Natural killer cell treated with Interleukin-12 subunit alpha and Interleukin-12 subunit beta and Interleukin-15 and Interleukin-18, amount 100 ng/mL, for 72 hours (primary cell): ENCODE data around the gene EMD. TPM values are rescaled to one million over a fixed set of nuclear protein-coding genes. Genes with fewer than 3 reads are reported as not detected.
A peak's percentile ranks its signal among the peaks of the same experiment; 100 is the strongest.

ENCODE experiments used
- ATAC-seq, 2 donors: fragments of 150-1000 bp; cut with Tn5 transposase in 1 of 2; sonication (Bioruptor Pico), chemical (Tn5 transposase) in 1 of 2; 2 replicates each; pipeline ENCODE4 v1.10.0; 2021
- DNase-seq: peaks from one replicate; pipeline ENCODE4 v3.0.0; 2022; ENCODE audit warnings: low spot score
- H3K27ac Mint-ChIP-seq, 2 donors: 1 replicate in 1 of 2; 2 replicates in 1 of 2; pipeline ENCODE4 v1.8.0; 2022; ENCODE audit warnings: mixed read lengths in 2 of 2, mild to moderate bottlenecking in 1 of 2, moderate library complexity in 1 of 2
- H3K27me3 Mint-ChIP-seq, 2 donors: 1 replicate in 1 of 2; 2 replicates in 1 of 2; pipeline ENCODE4 v1.8.0; 2022; ENCODE audit warnings: mixed read lengths in 2 of 2
- H3K36me3 Mint-ChIP-seq: one replicate; pipeline ENCODE4 v1.8.0; 2022; ENCODE audit warnings: mixed read lengths
- H3K4me1 Mint-ChIP-seq, 2 donors: 1 replicate in 1 of 2; 2 replicates in 1 of 2; pipeline ENCODE4 v1.8.0; 2022; ENCODE audit warnings: low read depth in 2 of 2, mixed read lengths in 2 of 2, mild to moderate bottlenecking in 1 of 2
- H3K4me3 Mint-ChIP-seq: one replicate; pipeline ENCODE4 v1.8.0; 2022; ENCODE audit warnings: mixed read lengths
- H3K9me3 Mint-ChIP-seq: 2 replicates; pipeline ENCODE4 v1.8.0; 2022; ENCODE audit warnings: mixed read lengths
- total RNA-seq, 2 donors: library from RNA; stranded (reverse); gene quantifications; one replicate each; pipeline ENCODE4 v1.2.3, GENCODE V29; 2022

EMD gene
- total RNA-seq, 2 donors from 2014 or later, result 49.2 to 61.9 TPM

DNA sequence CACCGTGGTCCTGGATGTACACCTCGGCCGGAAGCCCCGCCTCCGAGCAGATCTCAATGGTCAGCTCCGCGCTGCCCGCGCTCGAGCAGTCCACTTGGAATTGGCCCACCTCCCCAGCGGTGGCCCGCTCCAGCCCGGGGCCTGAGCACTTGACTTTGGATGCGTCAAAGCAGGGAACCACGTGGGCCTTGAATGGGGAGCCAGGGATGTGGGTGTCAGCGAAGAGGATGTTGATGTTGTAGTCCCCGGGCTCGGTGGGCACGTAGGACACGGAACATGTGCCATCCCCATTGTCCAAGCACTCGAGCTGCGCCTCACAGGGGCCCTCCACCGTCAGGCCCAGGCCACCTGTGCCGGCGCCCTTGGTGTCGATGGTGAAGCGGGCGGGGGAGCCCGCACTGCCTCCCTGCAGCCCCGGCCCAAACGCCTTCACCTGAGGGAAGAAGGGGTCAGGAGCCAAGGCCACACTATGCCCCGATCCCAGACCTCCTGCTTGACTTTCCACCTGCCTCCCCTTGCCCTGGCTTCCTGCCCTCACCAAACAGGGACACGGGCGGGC lies 18.9 kb upstream of the EMD start:
- H3K36me3 Mint-ChIP-seq, result no peaks in the 10 kb centered on the region
- no peak for ATAC-seq
- no peak overlapping the region for H3K4me3 Mint-ChIP-seq
- H3K27ac Mint-ChIP-seq, result peak overlapping the region in 1 of 2 donors; percentile 10
- H3K9me3 Mint-ChIP-seq, result no peaks in the 10 kb centered on the region
- peaks cover 5 to 24% of the 10 kb centered on the region in 2 donors for H3K4me1 Mint-ChIP-seq
- DNase-seq, result no peak
- H3K27me3 Mint-ChIP-seq, result no peaks in the 10 kb centered on the region

DNA sequence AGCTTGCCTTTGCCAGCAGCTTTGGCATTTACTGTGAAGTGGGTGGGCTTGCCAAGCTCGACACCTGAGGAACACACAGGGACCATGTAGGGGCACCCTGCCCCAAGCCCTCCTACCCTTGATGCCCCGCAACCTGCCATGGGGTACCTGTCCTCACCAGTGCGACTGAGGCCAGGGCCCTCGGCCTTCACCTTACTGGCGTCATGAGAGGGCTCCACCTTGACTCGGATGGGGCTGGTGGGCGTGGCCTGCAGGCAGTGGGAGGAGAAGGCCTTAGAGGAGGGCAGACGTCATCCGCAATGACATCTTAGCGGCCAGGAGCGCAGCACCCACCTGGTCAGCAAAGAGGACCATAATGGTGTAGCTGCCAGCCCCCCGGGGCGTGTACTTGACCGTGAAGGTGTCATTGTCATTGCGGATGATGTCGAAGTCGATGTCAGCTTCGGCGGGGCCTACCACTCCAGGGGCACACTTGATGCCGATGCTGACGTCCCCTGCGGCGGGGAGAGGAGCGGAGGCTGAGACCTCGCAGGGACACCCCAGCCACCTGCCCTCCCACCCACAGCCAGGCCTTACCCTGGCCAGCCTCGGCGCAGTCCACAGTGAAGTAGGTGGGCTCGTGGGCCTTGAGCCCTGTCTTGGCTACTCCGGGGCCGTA lies 16.9 kb upstream of the EMD start:
- ATAC-seq (no peak), DNase-seq (no peak)
- Mint-ChIP-seq H3K4me1 (peaks cover 5 to 32% of the 10 kb centered on the region in 2 donors), H3K4me3 (no peak overlapping the region), H3K36me3 (no peaks in the 10 kb centered on the region), H3K27me3 (no peaks in the 10 kb centered on the region), H3K27ac (no peak overlapping the region), H3K9me3 (no peaks in the 10 kb centered on the region)

DNA sequence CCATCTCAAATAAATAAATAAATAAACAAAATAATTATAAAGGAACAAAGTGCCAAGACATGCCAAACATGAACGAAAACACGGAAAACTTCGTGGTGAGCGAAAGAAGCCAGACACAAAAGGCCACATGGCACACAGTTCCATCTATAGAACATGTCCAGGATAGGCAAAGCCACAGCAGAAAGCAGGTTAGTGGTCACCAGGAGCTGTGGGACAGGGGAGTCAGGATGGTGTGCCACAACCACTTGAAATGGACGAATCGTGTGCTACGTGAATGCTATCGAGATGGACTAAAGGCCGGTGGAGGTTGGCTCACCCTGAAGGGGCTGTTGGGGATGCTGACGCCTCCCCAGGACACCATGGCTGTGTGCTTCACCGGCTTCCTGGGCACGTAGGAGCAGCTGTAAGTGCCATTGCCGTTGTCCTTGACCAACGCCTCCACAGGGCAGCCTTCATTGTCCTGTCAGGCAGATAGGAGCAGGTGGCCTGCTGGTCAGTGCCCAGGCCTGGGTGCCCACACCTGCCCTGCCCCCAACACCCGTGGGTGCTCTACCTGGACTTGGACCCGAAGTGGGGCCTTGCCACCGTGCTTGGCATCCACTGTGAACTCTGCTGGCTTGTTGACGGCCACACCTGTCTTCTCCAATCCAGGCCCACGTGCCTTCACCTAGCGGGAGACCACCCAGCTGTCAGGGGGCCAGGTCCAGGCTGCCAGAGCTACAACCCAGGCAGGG lies 15.2 kb upstream of the EMD start:
- Mint-ChIP-seq H3K36me3 (no peaks in the 10 kb centered on the region), H3K9me3 (no peaks in the 10 kb centered on the region), H3K4me1 (peaks cover 7 to 34% of the 10 kb centered on the region in 2 donors), H3K4me3 (no peak overlapping the region), H3K27ac (no peak overlapping the region), H3K27me3 (no peaks in the 10 kb centered on the region)
- DNase-seq (no peak), ATAC-seq (no peak)

DNA sequence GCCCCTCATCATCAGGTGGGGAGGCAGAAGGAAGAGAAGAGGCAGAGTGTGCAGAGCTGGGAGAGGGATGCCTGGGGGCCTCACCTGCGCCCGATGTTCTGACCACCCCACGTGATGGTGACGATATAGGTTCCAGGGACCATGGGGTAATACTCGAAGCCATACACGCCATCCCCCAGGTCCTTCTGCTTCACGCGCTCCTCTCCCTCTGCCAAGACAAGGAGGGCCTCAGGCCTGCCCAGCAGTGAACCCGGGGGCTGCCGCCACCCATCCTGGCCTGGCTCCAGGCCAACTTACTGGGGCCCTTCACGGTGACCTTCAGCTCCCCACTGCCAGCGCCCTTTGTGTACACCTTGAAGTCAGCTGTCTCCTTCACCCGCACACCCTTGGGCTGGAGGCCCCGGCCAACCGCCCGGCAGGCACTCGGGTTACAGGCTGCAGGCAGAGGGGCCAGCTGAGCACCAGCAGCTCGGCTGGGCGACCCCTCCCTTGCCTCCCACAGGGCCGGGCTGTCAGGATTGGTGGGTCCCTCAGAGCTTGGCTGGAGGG lies 14.0 kb upstream of the EMD start:
- peak overlapping the region; percentile 46 to 53 for H3K27ac Mint-ChIP-seq
- no peaks in the 10 kb centered on the region for H3K36me3 Mint-ChIP-seq
- H3K27me3 Mint-ChIP-seq, result no peaks in the 10 kb centered on the region
- DNase-seq, result no peak
- peak overlapping the region; percentile 12 for H3K4me3 Mint-ChIP-seq
- ATAC-seq, result no peak
- no peaks in the 10 kb centered on the region for H3K9me3 Mint-ChIP-seq
- H3K4me1 Mint-ChIP-seq, result peaks cover 6 to 37% of the 10 kb centered on the region in 2 donors

DNA sequence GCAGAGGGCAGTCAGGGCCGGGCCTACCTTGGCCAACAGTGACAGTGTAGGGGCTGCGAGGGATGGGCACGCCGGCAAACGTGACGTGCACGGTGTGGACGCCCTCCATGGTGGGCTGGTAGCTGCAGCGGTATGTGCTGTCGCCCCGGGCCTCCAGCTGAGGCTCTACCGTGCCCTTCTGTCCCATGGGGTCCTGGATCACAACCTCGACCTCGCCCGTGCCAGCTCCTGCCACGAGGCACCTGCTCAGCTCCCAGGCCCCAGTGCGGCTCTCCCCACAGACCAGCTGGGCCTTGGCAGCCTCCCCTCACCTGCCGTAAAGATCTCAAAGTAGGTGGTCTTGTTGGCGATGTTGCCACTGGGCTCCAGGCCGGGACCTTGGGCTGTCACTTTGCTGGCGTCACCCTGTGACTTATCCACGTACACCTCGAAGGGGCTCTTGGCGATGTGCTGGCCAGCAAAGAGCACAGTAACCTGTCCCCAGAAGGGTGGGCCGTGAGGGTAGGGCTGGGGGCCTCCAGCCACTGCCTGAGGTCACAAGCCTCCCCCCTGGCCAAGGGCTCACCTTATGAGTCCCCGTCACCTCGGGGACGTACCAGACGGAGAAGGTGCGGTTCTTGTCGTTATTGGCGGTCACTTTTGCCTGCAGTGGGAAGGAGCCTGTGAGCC lies 13.0 kb upstream of the EMD start:
- Mint-ChIP-seq H3K4me1 (peaks cover 6 to 36% of the 10 kb centered on the region in 2 donors), H3K4me3 (peak overlapping the region; percentile 39), H3K9me3 (no peaks in the 10 kb centered on the region), H3K27ac (peak overlapping the region; percentile 49 to 66), H3K36me3 (no peaks in the 10 kb centered on the region), H3K27me3 (no peaks in the 10 kb centered on the region)
- no peak for ATAC-seq
- no peak for DNase-seq

DNA sequence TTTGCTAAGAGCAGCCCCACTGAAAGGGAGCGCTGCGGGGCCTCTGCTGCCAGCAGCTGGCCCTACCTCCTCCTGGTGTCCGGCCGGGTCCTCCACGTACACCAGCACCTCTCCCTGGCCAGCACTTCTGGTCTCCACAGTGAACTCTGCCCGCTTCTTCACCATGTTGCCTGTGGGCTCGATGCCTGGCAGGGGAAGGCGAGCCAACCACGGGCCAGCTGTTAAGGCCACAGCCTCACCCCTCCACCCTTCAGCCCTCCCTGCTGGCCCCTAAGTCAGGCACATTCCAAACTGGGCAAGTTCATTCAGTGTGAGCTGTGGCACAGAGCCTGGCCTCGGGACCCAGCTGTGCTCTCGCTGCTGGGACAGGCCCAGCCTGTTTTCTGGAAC lies 12.4 kb upstream of the EMD start:
- Mint-ChIP-seq H3K36me3 (no peaks in the 10 kb centered on the region), H3K27ac (peak overlapping the region; percentile 49 to 66), H3K4me3 (no peak overlapping the region), H3K4me1 (peaks cover 6 to 37% of the 10 kb centered on the region in 2 donors), H3K27me3 (no peaks in the 10 kb centered on the region), H3K9me3 (no peaks in the 10 kb centered on the region)
- ATAC-seq, result no peak
- no peak for DNase-seq

DNA sequence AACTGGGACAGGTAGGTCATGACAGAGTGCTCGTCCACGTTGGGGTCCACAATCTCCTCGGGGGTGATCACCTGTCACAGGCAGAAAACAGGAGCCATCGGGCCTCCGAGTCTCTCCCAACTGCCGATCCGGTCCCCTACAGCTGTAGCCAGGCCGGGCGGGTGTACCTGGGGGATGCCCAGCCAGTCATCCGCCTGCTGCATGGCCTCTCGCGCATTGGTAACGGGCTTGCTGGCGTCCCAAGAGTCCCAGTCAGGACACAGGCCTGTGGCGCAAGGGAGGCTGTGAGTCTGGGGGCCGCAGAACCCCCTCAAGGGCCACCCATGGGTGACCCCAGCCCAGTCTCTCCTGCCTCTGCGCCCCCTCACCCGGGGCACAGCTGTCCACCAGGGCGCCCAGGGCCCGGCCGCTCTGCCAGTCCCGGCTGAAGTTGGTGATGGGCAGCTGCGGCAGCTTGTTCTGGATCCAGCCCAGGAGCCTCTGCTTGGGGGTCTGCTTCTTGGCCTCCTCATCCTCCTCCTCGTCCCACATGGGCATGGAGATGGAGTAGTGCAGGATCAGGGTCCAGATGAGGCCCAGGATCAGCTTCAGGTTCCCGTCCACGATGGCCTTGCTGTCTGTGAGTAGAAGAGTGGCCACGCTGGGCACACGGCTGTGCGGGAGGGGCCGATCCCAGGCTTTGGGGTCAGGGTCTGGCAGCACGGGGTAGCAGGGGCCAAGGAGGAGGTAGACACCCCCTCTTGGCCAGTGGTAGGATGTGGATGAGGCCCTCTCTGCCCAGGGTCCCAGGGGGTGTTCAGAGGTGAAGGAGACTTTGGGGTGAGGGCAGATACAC lies 11.4 kb upstream of the EMD start:
- Mint-ChIP-seq H3K4me1 (peaks cover 11 to 42% of the 10 kb centered on the region in 2 donors), H3K9me3 (no peaks in the 10 kb centered on the region), H3K27me3 (no peaks in the 10 kb centered on the region), H3K27ac (peak overlapping the region; percentile 85 to 89), H3K36me3 (no peaks in the 10 kb centered on the region), H3K4me3 (peak overlapping the region; percentile 82)
- DNase-seq (no peak), ATAC-seq (no peak)

DNA sequence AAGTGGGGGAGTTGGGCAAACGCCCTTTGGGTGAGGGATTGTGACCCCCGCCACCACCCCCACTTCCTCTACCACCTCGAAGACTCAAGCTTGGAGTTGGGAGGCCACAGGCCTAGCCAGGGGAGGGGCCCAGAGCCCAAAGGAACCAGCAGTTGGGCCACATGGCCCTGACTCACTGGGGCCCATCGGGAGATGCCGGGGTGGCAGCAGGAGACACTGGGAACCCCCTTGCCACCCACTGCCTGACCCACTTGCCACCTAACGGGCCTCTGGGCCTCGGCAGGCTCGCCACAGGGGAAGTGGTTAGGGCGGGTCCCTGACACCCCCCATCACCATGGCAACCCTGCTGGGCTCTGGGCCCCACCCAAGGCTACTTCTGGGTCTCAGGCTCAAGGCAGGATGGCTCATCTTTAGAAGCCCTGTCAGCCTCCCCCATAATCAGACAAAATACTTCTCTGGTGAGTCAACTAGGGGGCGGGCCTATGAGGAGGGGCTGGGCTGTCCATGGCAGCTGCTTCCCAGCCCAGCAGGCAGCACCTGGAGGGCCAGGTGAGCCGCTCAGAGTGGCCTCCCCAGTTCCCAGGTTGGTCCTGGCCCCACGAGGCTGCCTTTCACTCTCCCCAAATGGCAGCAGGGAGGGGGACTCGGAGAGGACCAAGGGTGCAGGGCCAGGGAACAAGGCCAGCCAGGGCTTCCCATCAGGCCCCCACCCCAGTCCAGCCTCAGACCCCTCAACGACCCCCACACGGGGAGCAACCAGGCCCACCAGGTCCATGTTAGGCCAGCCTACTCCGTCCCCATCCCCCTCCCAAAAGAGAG lies 10.3 kb upstream of the EMD start:
- H3K27me3 Mint-ChIP-seq, result no peaks in the 10 kb centered on the region
- DNase-seq (peak; percentile 98), ATAC-seq (peak; percentile 79 to 84)
- peak overlapping the region; percentile 85 to 89 for H3K27ac Mint-ChIP-seq
- H3K4me3 Mint-ChIP-seq, result peak overlapping the region; percentile 87
- no peaks in the 10 kb centered on the region for H3K9me3 Mint-ChIP-seq
- peaks cover 12 to 39% of the 10 kb centered on the region in 2 donors for H3K4me1 Mint-ChIP-seq
- no peaks in the 10 kb centered on the region for H3K36me3 Mint-ChIP-seq

DNA sequence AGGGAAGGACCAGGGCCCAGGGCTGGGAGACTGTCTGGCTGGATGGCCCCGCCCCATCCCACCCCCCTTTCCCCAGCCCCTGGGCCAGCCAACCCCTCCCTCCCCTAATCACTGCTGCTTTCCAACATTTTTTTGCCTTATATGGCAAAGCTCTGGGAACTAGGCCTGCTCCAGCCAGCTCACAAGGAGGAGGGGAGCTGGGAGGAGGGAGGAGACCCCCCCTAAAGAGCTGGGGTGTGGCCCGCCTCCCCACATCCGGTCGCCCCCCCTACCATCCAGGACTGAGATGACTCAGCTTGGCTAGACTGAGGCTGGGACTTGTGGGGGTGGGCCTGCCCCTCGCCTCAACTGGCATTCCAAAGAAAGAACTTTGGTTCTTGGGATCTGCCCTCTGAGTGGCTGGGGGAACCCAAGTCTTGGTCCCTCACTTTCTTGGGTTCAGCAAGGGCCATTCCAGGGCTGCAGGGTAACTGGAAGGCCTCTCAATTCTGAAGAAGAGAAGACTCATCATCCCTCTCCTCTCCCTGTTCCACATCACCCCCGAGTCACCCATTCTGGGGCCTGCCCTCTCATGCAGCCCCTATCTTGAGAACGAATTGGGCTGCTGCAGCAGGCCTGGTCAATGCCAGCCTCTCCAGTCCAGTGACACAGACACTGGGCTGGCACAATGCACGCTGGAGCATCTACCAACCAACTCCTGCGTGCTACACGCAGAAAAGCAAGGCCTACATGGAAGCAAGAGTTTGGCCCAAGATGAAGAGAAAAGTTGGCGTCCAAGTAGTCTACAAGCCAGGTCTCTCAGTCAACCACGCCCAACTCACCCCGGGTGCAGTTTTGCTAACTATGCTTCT lies 9.4 kb upstream of the EMD start:
- H3K9me3 Mint-ChIP-seq, result no peaks in the 10 kb centered on the region
- peak overlapping the region; percentile 87 for H3K4me3 Mint-ChIP-seq
- peaks cover 12 to 38% of the 10 kb centered on the region in 2 donors for H3K4me1 Mint-ChIP-seq
- no peak for DNase-seq
- peak in 1 of 2 donors; percentile 19 for ATAC-seq
- H3K27me3 Mint-ChIP-seq, result no peaks in the 10 kb centered on the region
- H3K36me3 Mint-ChIP-seq, result no peaks in the 10 kb centered on the region
- peak overlapping the region; percentile 85 to 86 for H3K27ac Mint-ChIP-seq

DNA sequence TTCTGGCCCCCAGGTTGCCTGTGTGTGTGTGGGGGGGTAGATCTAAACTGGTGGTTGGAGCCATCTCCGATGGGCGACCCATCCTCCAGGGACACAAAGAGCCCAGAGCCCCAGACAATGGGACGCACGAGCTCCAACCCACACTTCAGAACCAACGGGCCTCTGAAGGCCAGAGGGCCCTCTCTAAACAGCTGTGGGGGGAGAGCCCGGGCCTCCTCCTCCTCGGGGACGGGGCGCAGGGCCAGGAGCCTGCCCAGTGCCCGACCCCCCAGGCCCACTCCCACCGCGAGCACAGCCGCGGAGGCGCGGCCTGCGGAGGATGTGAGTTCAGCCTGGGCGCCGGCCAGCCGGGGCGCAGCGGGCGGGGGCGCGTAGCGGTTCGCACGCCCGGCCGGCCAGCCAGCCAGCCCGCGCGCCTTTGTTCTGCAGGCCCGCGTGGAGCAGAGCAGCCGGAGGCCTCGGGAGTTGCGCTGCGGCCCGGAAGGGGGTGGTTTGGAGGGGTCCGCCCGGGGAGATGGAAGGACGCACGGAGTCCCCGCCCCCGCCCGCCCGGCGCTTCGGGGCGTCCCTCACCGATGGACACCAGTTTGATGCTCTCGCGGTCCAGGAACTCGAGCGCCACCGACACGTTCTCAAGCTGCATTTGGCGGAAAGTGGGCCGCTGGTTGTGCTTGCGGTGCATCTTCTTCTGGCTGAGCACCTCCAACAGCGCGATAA lies 8.6 kb upstream of the EMD start:
- no peaks in the 10 kb centered on the region for H3K36me3 Mint-ChIP-seq
- peaks cover 12 to 35% of the 10 kb centered on the region in 2 donors for H3K4me1 Mint-ChIP-seq
- ATAC-seq (no peak), DNase-seq (no peak)
- H3K9me3 Mint-ChIP-seq, result no peaks in the 10 kb centered on the region
- H3K27ac Mint-ChIP-seq, result peak overlapping the region; percentile 85 to 86
- H3K4me3 Mint-ChIP-seq, result peak overlapping the region; percentile 87
- H3K27me3 Mint-ChIP-seq, result no peaks in the 10 kb centered on the region

DNA sequence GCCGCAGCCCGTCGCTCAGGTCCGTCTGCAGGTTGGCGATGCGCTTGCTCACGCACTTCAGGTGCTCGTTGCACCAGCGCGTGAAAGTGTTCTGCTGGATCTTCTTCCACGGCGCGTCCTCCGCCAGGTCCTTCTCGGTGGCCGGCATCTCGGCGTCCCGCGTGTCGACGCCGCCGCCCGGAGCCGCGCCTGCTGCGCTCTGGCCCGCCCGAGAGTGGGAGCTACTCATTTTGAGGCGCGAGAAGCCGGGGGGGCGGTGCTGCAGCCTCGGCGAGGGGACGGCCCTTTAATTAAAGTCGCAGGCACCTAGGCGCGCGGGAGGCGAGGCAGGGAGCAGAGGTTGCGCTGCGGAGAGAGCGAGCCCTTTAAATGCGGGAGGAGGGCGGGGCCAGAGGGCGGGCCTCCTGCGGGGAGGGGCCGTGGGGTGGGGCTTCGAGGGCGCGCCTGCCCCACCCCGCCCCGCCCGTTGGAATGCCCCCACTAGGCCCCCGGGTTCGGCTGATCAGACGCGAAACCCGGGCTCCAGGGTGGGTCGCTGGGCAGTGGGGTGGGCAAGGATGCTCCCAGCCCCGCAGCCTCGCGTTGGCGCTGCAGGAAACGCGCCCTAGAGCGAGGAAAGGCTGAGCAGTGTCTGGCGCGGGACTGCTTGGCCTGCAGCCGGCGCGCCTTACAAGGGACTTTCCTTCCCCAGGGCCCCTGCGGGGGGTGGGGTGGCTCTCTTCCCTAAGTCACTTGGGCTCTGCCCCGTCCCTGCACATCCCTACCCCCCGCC lies 7.9 kb upstream of the EMD start:
- peak; percentile 78 to 80 for ATAC-seq

More for the DNA sequence above, 7.9 kb upstream of the EMD start:
- Mint-ChIP-seq H3K9me3 (no peaks in the 10 kb centered on the region), H3K27me3 (no peaks in the 10 kb centered on the region), H3K4me3 (peak overlapping the region; percentile 87), H3K27ac (no peak overlapping the region), H3K36me3 (no peaks in the 10 kb centered on the region), H3K4me1 (peaks cover 12 to 31% of the 10 kb centered on the region in 2 donors)
- peak; percentile 95 for DNase-seq
